Fibroblast of villous mesenchyme (primary cell): ENCODE results near the gene DIAPH1. TPM values are rescaled to one million over a fixed set of nuclear protein-coding genes. Genes with fewer than 3 reads are reported as not detected.

Source experiments
- DNase-seq: peaks from one replicate; pipeline ENCODE4 v3.0.0-alpha.2; 2010; ENCODE audit warnings: low read depth
- H3K4me3 ChIP-seq: 2 replicates; pipeline ENCODE4 v1.5.1; 2011; ENCODE audit warnings: low read depth, mild to moderate bottlenecking, low read length
- CTCF ChIP-seq: IDR thresholded peaks from 2 replicates; pipeline ENCODE4 v1.5.1; 2012; ENCODE audit warnings: low read depth, mild to moderate bottlenecking, low read length; ENCODE audit not compliant: insufficient read depth
- total RNA-seq: library from RNA; depleted of rRNA; stranded (reverse); fragments of >200 nt; gene quantifications from 2 replicates; pipeline ENCODE4 v1.2.3, GENCODE V29; 2012

The DIAPH1 gene
- total RNA-seq, 1 donor: 26.8 TPM

DNA sequence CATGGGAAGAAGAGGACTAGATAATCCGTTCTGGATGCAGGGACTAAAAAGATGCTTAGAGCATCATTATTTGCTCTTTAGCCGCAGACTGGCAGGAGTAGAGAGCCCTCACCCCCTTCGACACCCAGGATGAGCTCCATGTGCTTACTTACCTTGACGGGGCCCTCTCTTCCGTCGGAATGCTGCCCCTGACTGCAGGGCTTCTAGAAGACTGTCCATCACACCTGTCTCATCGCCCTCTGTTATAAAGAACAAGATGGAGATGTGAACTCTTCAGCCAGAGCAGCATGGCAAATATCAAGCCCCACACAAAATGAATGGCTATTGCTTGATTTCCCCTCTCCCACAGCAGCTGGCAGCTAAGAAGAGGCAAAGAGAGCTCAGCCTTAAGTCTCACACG lies 94.8 kb downstream of the DIAPH1 start:
- no peak for TF ChIP-seq CTCF
- no peak for DNase-seq
- no peak overlapping the region for H3K4me3 ChIP-seq

- H3K4me3 ChIP-seq: no peak overlapping the region
- DNase-seq: no peak
- no peak for TF ChIP-seq CTCF
Observed at GRCh38 chr5:141522301-141522700, 96.5 kb downstream of the DIAPH1 start.

DNA sequence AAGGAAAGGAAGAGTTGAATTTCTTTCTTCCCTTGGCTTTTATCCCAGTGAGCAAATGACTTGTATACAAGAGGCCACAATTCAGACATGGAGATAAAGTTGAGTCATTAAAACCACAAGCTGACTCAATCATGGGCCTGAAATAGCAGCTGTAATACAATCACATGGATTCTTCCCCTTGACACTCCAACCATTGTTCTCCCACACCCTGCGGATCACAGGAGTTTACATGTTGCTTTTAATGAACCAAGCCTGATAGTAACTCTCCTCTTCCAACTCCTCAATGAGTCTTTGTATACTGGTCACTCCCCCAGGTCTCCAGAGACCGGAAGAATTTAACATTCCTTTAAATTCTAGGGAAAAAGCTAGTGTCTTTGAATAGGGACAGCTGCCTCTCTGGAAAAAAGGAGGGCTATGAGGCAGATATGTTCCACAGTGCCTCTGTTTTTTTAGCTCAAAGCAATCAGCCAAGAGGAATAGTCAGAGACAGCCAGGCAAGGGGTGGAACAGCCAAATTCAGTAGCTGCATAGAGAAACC lies 97.5 kb downstream of the DIAPH1 start:
- no peak for TF ChIP-seq CTCF
- no peak overlapping the region for H3K4me3 ChIP-seq
- peak; percentile 98 for DNase-seq

DNA sequence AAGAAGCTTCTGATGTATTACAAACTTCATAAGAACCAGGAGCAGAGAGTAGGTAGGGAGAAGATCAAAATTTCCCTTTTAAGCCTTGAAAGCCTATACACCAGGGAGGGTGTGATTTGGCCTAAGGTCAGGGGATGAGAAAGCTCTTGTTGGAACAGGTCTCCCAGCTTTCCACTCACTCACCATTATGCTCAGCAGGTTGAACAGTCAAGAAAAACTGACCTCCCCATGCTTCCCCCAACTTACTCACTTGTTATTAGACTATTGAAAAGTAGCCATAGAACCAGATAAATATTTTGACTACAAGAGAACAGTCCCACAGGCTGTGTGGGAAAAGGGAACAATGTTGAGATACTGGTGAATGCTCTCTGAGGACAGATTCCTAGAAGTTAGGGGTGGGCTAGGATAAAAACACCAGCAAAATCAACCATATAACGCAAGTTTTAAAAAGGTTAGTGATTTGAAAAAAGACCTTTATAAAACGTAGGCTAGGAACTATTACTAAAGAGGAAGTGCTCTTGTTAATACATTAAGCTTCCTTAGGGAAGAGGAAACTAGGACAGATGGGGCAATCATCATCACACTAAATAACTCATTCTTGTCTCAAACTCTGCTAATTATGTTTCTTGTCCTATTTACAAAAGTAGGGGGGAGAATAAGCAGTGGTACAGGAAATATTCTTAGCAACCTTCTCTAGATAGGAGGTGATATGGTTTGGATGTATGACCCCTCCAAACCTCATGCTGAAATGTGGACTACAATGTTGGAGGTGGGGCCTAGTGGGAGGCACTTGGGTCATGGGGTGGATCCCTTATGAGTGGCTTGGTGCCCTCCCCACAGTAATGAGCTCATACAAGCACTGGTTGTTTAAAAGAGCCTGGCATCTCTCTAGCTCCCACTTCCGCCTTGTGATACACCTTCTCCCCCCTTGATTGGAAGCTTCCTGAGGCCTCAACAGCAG lies 98.9 kb downstream of the DIAPH1 start:
- no peak for TF ChIP-seq CTCF
- H3K4me3 ChIP-seq: no peak overlapping the region
- DNase-seq: no peak

- TF ChIP-seq CTCF: no peak
- peak; percentile 65 for DNase-seq
- H3K4me3 ChIP-seq: no peak overlapping the region
Observed at GRCh38 chr5:141518618-141519015, 100.2 kb downstream of the DIAPH1 start.

GRCh38 chr5:141517880-141518617 lies 100.8 kb downstream of the DIAPH1 start:
- TF ChIP-seq CTCF: no peak
- DNase-seq: peak; percentile 98
- no peak overlapping the region for H3K4me3 ChIP-seq
